ENCODE measurements around the gene CDCA8.

DNA sequence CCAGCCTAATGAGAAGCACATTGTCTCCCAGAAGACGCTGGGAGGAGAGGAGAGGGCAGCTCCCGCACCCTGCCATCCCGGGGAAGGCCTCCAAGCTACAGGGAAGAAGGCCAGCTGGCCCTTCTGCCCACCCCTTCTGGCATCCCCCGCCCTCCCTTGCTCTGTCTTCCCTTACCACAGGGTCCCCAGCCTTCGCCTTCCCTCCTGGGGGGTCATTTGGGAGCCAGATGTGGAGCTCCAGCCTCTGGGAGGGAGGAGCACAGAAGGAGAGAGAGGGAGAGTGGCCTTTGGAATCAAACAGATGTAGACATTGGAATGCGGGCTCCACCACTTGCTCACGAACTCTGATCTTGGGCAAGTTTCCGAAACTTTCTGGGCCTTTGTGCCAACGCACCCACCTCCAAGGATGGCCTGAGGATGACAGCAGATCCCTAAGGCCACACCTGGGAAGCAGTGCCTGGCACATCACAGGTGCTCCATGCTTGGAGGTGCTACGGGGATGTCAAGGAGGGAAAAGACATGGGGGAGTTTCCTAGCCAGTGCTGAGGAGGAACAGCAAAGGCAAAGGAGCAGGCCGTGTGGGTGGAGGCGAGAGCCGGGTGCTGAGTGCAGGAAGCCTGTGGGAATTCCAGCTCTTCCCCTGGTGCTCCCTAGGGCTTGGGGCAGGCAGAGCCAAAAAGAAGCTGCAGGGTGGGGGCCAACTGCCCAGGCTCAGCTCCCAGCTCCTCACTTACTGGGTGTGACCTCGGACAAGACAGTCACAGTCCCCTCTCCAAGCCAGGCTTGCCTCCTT is 34.5 kb upstream of the CDCA8 start:
- TF ChIP-seq, protein P1, sequence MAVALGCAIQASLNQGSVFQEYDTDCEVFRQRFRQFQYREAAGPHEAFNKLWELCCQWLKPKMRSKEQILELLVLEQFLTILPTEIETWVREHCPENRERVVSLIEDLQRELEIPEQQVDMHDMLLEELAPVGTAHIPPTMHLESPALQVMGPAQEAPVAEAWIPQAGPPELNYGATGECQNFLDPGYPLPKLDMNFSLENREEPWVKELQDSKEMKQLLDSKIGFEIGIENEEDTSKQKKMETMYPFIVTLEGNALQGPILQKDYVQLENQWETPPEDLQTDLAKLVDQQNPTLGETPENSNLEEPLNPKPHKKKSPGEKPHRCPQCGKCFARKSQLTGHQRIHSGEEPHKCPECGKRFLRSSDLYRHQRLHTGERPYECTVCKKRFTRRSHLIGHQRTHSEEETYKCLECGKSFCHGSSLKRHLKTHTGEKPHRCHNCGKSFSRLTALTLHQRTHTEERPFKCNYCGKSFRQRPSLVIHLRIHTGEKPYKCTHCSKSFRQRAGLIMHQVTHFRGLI (CRISPR knock-in tag; IDR thresholded peaks at IDR 0.05): no peak
- TF ChIP-seq, protein P2, sequence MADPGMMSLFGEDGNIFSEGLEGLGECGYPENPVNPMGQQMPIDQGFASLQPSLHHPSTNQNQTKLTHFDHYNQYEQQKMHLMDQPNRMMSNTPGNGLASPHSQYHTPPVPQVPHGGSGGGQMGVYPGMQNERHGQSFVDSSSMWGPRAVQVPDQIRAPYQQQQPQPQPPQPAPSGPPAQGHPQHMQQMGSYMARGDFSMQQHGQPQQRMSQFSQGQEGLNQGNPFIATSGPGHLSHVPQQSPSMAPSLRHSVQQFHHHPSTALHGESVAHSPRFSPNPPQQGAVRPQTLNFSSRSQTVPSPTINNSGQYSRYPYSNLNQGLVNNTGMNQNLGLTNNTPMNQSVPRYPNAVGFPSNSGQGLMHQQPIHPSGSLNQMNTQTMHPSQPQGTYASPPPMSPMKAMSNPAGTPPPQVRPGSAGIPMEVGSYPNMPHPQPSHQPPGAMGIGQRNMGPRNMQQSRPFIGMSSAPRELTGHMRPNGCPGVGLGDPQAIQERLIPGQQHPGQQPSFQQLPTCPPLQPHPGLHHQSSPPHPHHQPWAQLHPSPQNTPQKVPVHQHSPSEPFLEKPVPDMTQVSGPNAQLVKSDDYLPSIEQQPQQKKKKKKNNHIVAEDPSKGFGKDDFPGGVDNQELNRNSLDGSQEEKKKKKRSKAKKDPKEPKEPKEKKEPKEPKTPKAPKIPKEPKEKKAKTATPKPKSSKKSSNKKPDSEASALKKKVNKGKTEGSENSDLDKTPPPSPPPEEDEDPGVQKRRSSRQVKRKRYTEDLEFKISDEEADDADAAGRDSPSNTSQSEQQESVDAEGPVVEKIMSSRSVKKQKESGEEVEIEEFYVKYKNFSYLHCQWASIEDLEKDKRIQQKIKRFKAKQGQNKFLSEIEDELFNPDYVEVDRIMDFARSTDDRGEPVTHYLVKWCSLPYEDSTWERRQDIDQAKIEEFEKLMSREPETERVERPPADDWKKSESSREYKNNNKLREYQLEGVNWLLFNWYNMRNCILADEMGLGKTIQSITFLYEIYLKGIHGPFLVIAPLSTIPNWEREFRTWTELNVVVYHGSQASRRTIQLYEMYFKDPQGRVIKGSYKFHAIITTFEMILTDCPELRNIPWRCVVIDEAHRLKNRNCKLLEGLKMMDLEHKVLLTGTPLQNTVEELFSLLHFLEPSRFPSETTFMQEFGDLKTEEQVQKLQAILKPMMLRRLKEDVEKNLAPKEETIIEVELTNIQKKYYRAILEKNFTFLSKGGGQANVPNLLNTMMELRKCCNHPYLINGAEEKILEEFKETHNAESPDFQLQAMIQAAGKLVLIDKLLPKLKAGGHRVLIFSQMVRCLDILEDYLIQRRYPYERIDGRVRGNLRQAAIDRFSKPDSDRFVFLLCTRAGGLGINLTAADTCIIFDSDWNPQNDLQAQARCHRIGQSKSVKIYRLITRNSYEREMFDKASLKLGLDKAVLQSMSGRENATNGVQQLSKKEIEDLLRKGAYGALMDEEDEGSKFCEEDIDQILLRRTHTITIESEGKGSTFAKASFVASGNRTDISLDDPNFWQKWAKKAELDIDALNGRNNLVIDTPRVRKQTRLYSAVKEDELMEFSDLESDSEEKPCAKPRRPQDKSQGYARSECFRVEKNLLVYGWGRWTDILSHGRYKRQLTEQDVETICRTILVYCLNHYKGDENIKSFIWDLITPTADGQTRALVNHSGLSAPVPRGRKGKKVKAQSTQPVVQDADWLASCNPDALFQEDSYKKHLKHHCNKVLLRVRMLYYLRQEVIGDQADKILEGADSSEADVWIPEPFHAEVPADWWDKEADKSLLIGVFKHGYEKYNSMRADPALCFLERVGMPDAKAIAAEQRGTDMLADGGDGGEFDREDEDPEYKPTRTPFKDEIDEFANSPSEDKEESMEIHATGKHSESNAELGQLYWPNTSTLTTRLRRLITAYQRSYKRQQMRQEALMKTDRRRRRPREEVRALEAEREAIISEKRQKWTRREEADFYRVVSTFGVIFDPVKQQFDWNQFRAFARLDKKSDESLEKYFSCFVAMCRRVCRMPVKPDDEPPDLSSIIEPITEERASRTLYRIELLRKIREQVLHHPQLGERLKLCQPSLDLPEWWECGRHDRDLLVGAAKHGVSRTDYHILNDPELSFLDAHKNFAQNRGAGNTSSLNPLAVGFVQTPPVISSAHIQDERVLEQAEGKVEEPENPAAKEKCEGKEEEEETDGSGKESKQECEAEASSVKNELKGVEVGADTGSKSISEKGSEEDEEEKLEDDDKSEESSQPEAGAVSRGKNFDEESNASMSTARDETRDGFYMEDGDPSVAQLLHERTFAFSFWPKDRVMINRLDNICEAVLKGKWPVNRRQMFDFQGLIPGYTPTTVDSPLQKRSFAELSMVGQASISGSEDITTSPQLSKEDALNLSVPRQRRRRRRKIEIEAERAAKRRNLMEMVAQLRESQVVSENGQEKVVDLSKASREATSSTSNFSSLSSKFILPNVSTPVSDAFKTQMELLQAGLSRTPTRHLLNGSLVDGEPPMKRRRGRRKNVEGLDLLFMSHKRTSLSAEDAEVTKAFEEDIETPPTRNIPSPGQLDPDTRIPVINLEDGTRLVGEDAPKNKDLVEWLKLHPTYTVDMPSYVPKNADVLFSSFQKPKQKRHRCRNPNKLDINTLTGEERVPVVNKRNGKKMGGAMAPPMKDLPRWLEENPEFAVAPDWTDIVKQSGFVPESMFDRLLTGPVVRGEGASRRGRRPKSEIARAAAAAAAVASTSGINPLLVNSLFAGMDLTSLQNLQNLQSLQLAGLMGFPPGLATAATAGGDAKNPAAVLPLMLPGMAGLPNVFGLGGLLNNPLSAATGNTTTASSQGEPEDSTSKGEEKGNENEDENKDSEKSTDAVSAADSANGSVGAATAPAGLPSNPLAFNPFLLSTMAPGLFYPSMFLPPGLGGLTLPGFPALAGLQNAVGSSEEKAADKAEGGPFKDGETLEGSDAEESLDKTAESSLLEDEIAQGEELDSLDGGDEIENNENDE (IDR thresholded peaks at IDR 0.05; ENCODE audit: low read depth, low read length): no peak
- no peak for TF ChIP-seq MCM3 (IDR thresholded peaks at IDR 0.05)
- no peak for TF ChIP-seq NFRKB (IDR thresholded peaks at IDR 0.05; ENCODE audit: low read depth)
- TF ChIP-seq, protein P3, sequence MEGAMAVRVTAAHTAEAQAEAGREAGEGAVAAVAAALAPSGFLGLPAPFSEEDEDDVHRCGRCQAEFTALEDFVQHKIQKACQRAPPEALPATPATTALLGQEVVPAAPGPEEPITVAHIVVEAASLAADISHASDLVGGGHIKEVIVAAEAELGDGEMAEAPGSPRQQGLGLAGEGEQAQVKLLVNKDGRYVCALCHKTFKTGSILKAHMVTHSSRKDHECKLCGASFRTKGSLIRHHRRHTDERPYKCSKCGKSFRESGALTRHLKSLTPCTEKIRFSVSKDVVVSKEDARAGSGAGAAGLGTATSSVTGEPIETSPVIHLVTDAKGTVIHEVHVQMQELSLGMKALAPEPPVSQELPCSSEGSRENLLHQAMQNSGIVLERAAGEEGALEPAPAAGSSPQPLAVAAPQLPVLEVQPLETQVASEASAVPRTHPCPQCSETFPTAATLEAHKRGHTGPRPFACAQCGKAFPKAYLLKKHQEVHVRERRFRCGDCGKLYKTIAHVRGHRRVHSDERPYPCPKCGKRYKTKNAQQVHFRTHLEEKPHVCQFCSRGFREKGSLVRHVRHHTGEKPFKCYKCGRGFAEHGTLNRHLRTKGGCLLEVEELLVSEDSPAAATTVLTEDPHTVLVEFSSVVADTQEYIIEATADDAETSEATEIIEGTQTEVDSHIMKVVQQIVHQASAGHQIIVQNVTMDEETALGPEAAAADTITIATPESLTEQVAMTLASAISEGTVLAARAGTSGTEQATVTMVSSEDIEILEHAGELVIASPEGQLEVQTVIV (CRISPR knock-in tag; IDR thresholded peaks at IDR 0.05; ENCODE audit: borderline replicate concordance): no peak
- TF ChIP-seq, protein P4, sequence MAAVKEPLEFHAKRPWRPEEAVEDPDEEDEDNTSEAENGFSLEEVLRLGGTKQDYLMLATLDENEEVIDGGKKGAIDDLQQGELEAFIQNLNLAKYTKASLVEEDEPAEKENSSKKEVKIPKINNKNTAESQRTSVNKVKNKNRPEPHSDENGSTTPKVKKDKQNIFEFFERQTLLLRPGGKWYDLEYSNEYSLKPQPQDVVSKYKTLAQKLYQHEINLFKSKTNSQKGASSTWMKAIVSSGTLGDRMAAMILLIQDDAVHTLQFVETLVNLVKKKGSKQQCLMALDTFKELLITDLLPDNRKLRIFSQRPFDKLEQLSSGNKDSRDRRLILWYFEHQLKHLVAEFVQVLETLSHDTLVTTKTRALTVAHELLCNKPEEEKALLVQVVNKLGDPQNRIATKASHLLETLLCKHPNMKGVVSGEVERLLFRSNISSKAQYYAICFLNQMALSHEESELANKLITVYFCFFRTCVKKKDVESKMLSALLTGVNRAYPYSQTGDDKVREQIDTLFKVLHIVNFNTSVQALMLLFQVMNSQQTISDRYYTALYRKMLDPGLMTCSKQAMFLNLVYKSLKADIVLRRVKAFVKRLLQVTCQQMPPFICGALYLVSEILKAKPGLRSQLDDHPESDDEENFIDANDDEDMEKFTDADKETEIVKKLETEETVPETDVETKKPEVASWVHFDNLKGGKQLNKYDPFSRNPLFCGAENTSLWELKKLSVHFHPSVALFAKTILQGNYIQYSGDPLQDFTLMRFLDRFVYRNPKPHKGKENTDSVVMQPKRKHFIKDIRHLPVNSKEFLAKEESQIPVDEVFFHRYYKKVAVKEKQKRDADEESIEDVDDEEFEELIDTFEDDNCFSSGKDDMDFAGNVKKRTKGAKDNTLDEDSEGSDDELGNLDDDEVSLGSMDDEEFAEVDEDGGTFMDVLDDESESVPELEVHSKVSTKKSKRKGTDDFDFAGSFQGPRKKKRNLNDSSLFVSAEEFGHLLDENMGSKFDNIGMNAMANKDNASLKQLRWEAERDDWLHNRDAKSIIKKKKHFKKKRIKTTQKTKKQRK (IDR thresholded peaks at IDR 0.05; ENCODE audit: borderline replicate concordance, low read depth, low read length): no peak
- no peak for TF ChIP-seq EP300 (IDR thresholded peaks at IDR 0.05; ENCODE audit: low read length)

Data from K562 (cell line).